Stimulated activated CD8-positive, alpha-beta memory T cell treated with anti-CD3 and anti-CD28 coated beads, Interleukin-12 subunit alpha, Interleukin-12 subunit beta, amount 100 ng/mL, for 24 hours (primary cell): ENCODE measurements around the gene MAP1B.

Experiments used
- DNase-seq: peaks from one replicate; pipeline ENCODE4 v3.0.0-alpha.2; 2020; ENCODE audit errors: extremely low read depth

The MAP1B gene

GRCh38 chr5:72133212-72133990 is 26.1 kb downstream of the MAP1B start:
- DNase-seq = no peak

DNA sequence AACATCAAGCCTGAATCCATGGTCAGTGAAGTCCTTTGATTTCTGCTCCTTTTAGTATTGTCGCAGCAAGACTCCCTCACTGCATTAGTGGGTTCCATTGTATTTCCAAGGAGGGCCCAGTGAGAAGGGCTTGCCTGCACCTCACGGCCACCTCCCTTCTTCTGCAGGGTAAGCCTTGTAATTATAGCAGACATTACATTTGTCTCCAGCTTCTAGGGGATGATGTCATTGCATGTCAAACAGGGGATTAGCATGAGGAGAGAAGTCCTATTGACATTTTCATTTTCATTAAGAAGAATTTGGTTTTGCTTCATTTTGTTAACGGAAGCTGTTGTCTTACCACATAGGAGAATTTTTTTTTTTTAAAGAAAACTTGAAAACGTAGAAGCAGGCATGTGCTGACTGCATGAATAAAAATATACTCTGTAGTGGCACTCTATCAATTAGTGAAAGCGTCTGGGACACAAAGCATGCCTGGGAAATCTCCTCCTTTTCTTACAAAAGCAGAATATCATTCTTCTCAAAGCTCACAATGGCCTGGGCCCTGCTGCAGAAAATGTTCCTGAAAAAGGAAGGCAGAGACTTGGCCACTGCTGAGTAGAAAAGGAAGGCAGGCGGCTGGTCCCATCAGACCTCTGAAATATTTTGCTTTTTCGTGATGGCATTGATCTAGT is 27.1 kb downstream of the MAP1B start:
- DNase-seq = no peak

- no peak for DNase-seq
These were observed 30.6 kb downstream of the MAP1B start for GRCh38 chr5:72137826-72138409.

- no peak for DNase-seq
These were observed 31.8 kb downstream of the MAP1B start for GRCh38 chr5:72138943-72139521.

- DNase-seq = no peak
These were observed 33.4 kb downstream of the MAP1B start for GRCh38 chr5:72140711-72141110.

GRCh38 chr5:72141440-72142355 is 34.4 kb downstream of the MAP1B start:
- DNase-seq = no peak

DNA sequence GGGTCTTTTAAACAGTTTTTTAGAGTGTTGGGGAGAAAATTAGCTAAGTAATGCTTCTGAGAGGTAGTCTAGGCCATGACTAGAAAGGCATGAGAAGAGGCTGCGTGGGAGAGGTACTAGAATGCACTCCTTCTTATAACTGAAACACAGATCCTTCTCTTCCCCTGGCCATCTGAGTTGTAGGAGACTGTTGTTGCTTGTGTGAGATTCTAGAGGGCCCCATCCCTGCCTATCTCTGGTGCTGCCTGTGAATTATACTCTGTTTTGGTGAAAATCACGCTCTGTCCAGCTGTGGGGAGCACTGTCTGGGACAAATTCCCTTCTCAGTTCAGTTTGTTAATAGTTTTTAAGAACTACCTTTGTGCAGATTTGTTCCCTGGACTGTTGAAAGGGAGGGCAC is 37.5 kb downstream of the MAP1B start:
- DNase-seq = no peak

DNA sequence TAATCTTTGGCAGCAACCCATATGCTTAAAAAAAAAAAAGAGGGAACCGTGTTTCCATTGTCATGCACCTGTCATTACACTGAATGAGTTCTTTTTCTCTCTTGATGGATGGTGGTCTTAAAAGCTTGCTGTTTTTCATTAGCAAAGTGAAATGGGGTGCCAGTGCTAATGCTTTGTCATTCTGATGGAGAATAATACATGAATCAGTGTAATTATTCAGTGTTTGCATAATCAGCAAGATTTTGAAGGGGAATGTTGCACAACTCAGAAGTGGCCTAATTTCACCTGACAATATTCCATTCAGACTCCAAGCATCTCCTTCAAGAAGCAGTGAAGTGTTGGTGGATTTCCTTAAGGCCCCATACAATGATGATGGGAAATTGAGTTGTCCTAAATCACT is 38.1 kb downstream of the MAP1B start:
- DNase-seq = no peak

GRCh38 chr5:72146056-72146455 is 38.8 kb downstream of the MAP1B start:
- DNase-seq = no peak

- no peak for DNase-seq
These were observed 40.3 kb downstream of the MAP1B start for GRCh38 chr5:72147569-72147968.

DNA sequence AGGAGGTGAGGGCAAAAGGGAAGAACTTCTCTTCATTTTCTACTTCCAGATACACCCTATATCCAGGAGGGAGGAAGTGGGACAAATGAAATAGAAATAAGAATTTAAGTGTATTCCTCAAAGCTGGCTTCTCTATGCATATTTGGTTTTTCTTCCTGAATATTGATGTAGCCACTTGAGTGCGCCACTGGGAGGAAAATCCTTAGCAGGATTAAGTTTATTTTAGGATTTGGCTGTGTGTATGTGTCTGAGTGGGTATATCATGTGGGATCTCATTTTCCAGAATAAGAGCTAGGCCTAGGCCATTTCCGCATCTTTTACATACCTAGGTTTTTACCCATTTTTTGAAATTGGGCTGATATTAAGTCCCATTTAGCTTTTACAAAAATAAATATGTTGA is 42.5 kb downstream of the MAP1B start:
- DNase-seq = no peak

DNA sequence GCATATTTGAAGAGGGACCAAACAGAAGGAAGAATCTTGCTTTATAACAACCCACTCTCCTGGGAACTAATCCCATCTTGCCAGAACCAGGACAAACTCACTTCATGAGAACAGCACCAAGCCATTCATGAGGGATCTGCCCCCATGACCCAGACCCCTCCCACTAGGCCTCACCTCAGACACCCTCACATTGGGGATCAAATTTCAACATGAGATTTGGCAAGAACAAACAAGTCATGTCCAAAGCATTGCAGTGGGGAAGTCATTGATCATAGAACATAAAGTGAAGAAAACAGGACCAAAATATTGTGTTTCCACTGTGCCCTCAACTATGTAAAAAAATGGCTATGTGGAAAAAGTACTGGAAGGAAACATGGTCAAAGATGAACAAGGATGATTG is 43.9 kb downstream of the MAP1B start:
- no peak for DNase-seq

DNA sequence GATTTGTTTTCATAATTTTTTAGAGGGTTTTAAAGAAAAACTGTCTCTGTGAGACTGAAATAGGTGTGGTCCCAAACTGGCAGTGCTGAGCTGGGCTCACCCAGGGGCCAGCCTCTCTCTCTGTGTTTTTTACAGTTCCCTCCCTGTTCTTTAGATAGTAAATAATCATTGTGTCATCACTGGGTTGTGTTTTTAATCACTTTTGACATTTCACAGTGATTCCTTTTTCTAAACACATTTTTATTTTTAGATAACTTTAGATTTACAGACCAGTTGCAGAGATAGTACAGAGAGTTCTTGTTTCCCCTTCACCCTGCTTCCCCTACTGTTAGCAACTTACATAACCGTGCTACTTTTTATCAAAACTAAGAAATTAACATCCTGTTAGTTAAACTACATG is 44.4 kb downstream of the MAP1B start:
- DNase-seq = no peak

- no peak for DNase-seq
These were observed 45.3 kb downstream of the MAP1B start for GRCh38 chr5:72152545-72152944.

GRCh38 chr5:72153551-72153950 is 46.3 kb downstream of the MAP1B start:
- no peak for DNase-seq

GRCh38 chr5:72154076-72154756 is 46.9 kb downstream of the MAP1B start:
- no peak for DNase-seq

- DNase-seq = no peak
These were observed 49.8 kb downstream of the MAP1B start for GRCh38 chr5:72156946-72157624.

DNA sequence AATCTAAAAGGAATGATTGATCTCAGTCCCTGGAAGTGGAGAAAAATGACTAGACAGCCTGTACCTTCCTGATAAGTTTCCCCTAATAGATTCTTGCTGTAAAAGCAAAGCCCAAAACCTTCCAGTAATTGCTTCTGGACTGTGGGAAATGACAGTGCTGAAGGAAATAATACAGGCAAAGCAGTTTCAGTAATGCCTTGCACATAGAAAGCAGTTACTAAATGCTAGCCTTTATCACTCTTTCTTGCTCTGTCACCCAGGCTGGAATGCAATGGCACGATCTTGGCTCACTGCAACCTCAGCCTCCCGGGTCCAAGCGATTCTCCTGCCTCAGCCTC is 50.3 kb downstream of the MAP1B start:
- DNase-seq = no peak

- DNase-seq = no peak
These were observed 52.2 kb downstream of the MAP1B start for GRCh38 chr5:72159501-72159911.

DNA sequence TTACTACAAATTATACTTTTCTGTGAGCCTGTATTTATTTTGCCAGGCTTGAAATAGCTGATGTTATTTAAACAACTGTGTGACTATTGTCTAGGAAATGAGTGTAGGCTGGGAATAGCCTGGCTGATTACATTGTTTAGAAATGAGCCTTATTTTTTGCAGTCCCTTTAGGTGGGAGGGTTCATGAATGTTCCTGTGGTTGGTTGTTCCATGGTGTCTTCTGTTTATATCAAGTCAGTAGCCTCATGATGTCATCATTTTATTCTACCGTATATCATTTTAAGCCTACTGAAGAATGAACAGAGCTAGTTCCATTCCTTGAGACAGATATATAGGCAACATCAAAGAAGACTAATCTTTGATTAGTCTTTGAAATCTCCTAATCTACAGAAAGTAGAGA is 53.1 kb downstream of the MAP1B start:
- DNase-seq = no peak

- DNase-seq = no peak
These were observed 53.7 kb downstream of the MAP1B start for GRCh38 chr5:72160959-72161358.
